ENCODE measurements around the gene SNX9.

The SNX9 gene

GRCh38 chr6:157929765-157930319 lies 106.8 kb downstream of the SNX9 start:
- Histone ChIP-seq H2BK120ac (ENCODE audit: low read depth, low read length) (no peak overlapping the region), H4K91ac (ENCODE audit: low read length) (no peak overlapping the region), H2AK5ac (ENCODE audit: low read length, severe bottlenecking) (no peak overlapping the region), H3K27ac (ENCODE audit: low read length, poor library complexity, severe bottlenecking) (no peak overlapping the region), H3K36me3 (ENCODE audit: control insufficient read depth in 1 of 2, insufficient read depth in 2 of 2, low read depth in 1 of 2, low read length in 2 of 2) (peaks cover 33 to 100% of the 10 kb centered on the region in 2 experiments), H2BK5ac (ENCODE audit: low read depth, low read length, poor library complexity, severe bottlenecking) (no peak overlapping the region), H2AFZ (ENCODE audit: low read depth, low read length) (no peak overlapping the region), H3K4me3 (ENCODE audit: insufficient read depth in 1 of 2, low read depth in 1 of 2, low read length in 2 of 2) (no peak overlapping the region), H4K8ac (ENCODE audit: low read length) (no peak overlapping the region), H2BK12ac (ENCODE audit: low read length in 2 of 2) (no peak overlapping the region), H3K18ac (ENCODE audit: low read depth in 1 of 2, low read length in 2 of 2) (no peak overlapping the region), H3K27me3 (ENCODE audit: control insufficient read depth in 1 of 2, insufficient read depth in 1 of 2, low read length in 2 of 2) (no peaks in the 10 kb centered on the region), H3K9me3 (ENCODE audit: control insufficient read depth, low read length) (no peaks in the 10 kb centered on the region), H3K4me2 (ENCODE audit: low read length, poor library complexity, severe bottlenecking) (no peak overlapping the region), H3K4ac (ENCODE audit: low read depth in 1 of 2, low read length in 2 of 2) (no peak overlapping the region), H3K23ac (ENCODE audit: low read length in 2 of 2) (no peak overlapping the region), H3K14ac (ENCODE audit: low read length in 2 of 2) (no peak overlapping the region), H3K4me1 (ENCODE audit: control insufficient read depth, insufficient read depth, low read depth, low read length) (no peaks in the 10 kb centered on the region), H3K79me1 (replicated peaks; ENCODE audit: low read length, poor library complexity, severe bottlenecking) (peaks cover 21% of the 10 kb centered on the region), H3K9ac (ENCODE audit: low read length) (no peak overlapping the region), H2BK15ac (ENCODE audit: low read depth, poor library complexity, severe bottlenecking) (no peak overlapping the region)
- WGBS = 97% methylated on average over 1 of the region's 3 CpGs
- DNase-seq = no peak

DNA sequence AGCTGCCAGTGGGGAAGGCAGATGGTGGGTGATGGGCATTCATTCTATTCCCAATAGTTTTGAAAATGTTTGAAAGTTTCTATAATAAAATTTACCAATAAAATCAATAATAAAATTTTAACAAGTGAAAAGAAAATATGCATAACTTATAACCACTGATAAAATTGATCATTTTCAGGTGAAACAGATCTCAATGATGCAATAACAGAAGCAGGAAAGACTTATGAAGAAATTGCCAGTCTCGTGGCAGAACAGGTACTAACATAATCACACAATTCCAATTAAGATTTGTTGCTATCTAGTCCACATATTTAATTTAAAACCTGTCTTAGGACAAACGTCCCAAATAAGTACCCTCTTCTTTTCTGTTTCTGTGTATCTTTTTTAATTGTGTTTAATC lies 112.7 kb downstream of the SNX9 start:
- no peak for DNase-seq
- Histone ChIP-seq H3K4me3 (ENCODE audit: insufficient read depth in 1 of 2, low read depth in 1 of 2, low read length in 2 of 2) (no peak overlapping the region), H3K14ac (ENCODE audit: low read length in 2 of 2) (no peak overlapping the region), H4K8ac (ENCODE audit: low read length) (no peak overlapping the region), H3K36me3 (ENCODE audit: control insufficient read depth in 1 of 2, insufficient read depth in 2 of 2, low read depth in 1 of 2, low read length in 2 of 2) (peaks cover 34 to 100% of the 10 kb centered on the region in 2 experiments), H3K23ac (ENCODE audit: low read length in 2 of 2) (no peak overlapping the region), H4K91ac (ENCODE audit: low read length) (no peak overlapping the region), H3K4me2 (ENCODE audit: low read length, poor library complexity, severe bottlenecking) (no peak overlapping the region), H3K4ac (ENCODE audit: low read depth in 1 of 2, low read length in 2 of 2) (no peak overlapping the region), H2BK12ac (ENCODE audit: low read length in 2 of 2) (no peak overlapping the region), H2BK5ac (ENCODE audit: low read depth, low read length, poor library complexity, severe bottlenecking) (no peak overlapping the region), H2BK120ac (ENCODE audit: low read depth, low read length) (no peak overlapping the region), H3K4me1 (ENCODE audit: control insufficient read depth, insufficient read depth, low read depth, low read length) (peaks cover 5% of the 10 kb centered on the region), H2AK5ac (ENCODE audit: low read length, severe bottlenecking) (no peak overlapping the region), H3K9ac (ENCODE audit: low read length) (no peak overlapping the region), H3K9me3 (ENCODE audit: control insufficient read depth, low read length) (no peaks in the 10 kb centered on the region), H3K27ac (ENCODE audit: low read length, poor library complexity, severe bottlenecking) (no peak overlapping the region), H2AFZ (ENCODE audit: low read depth, low read length) (no peak overlapping the region), H2BK15ac (ENCODE audit: low read depth, poor library complexity, severe bottlenecking) (no peak overlapping the region), H3K27me3 (ENCODE audit: control insufficient read depth in 1 of 2, insufficient read depth in 1 of 2, low read length in 2 of 2) (no peaks in the 10 kb centered on the region), H3K79me1 (replicated peaks; ENCODE audit: low read length, poor library complexity, severe bottlenecking) (peaks cover 12% of the 10 kb centered on the region), H3K18ac (ENCODE audit: low read depth in 1 of 2, low read length in 2 of 2) (no peak overlapping the region)
- WGBS = 100% methylated on average over 1 of the region's 2 CpGs

DNA sequence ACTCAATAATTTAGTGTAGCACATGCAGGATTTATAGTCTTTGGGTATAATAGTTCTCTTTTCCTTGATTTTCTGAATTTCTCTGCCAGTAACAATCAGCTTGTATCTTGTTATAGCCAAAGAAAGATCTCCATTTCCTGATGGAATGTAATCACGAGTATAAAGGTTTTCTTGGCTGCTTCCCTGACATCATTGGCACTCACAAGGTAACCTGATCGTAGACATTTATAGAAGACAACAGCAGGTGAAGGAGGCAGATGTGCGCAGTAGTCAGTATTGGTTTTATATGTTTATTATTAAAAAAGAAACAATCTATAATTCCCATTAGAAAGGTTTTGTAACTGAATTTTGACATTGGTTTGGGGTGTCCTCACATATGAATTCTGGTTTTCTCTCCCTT lies 114.3 kb downstream of the SNX9 start:
- Histone ChIP-seq H2AFZ (ENCODE audit: low read depth, low read length) (no peak overlapping the region), H3K14ac (ENCODE audit: low read length in 2 of 2) (no peak overlapping the region), H3K9ac (ENCODE audit: low read length) (no peak overlapping the region), H2BK12ac (ENCODE audit: low read length in 2 of 2) (no peak overlapping the region), H3K4me3 (ENCODE audit: insufficient read depth in 1 of 2, low read depth in 1 of 2, low read length in 2 of 2) (no peak overlapping the region), H3K27me3 (ENCODE audit: control insufficient read depth in 1 of 2, insufficient read depth in 1 of 2, low read length in 2 of 2) (no peaks in the 10 kb centered on the region), H3K4me2 (ENCODE audit: low read length, poor library complexity, severe bottlenecking) (no peak overlapping the region), H4K8ac (ENCODE audit: low read length) (no peak overlapping the region), H4K91ac (ENCODE audit: low read length) (no peak overlapping the region), H2BK15ac (ENCODE audit: low read depth, poor library complexity, severe bottlenecking) (no peak overlapping the region), H2AK5ac (ENCODE audit: low read length, severe bottlenecking) (no peak overlapping the region), H3K36me3 (ENCODE audit: control insufficient read depth in 1 of 2, insufficient read depth in 2 of 2, low read depth in 1 of 2, low read length in 2 of 2) (peaks cover 43 to 100% of the 10 kb centered on the region in 2 experiments), H3K9me3 (ENCODE audit: control insufficient read depth, low read length) (no peaks in the 10 kb centered on the region), H3K18ac (ENCODE audit: low read depth in 1 of 2, low read length in 2 of 2) (no peak overlapping the region), H2BK120ac (ENCODE audit: low read depth, low read length) (no peak overlapping the region), H3K79me1 (replicated peaks; ENCODE audit: low read length, poor library complexity, severe bottlenecking) (peaks cover 9% of the 10 kb centered on the region), H3K23ac (ENCODE audit: low read length in 2 of 2) (no peak overlapping the region), H3K4ac (ENCODE audit: low read depth in 1 of 2, low read length in 2 of 2) (no peak overlapping the region), H3K27ac (ENCODE audit: low read length, poor library complexity, severe bottlenecking) (no peak overlapping the region), H2BK5ac (ENCODE audit: low read depth, low read length, poor library complexity, severe bottlenecking) (no peak overlapping the region), H3K4me1 (ENCODE audit: control insufficient read depth, insufficient read depth, low read depth, low read length) (peaks cover 5% of the 10 kb centered on the region)
- DNase-seq = no peak
- WGBS = 100% methylated on average over 2 of the region's 3 CpGs

GRCh38 chr6:157937916-157938315 lies 114.9 kb downstream of the SNX9 start:
- no peak overlapping the region for H4K8ac ChIP-seq (ENCODE audit: low read length)
- no peak overlapping the region for H3K14ac ChIP-seq (ENCODE audit: low read length in 2 of 2)
- H3K23ac ChIP-seq (ENCODE audit: low read length in 2 of 2) = no peak overlapping the region
- H3K27me3 ChIP-seq (ENCODE audit: control insufficient read depth in 1 of 2, insufficient read depth in 1 of 2, low read length in 2 of 2) = no peaks in the 10 kb centered on the region
- peaks cover 5% of the 10 kb centered on the region for H3K4me1 ChIP-seq (ENCODE audit: control insufficient read depth, insufficient read depth, low read depth, low read length)
- H3K79me1 ChIP-seq (replicated peaks; ENCODE audit: low read length, poor library complexity, severe bottlenecking) = peaks cover 9% of the 10 kb centered on the region
- no peak overlapping the region for H2AFZ ChIP-seq (ENCODE audit: low read depth, low read length)
- no peak overlapping the region for H3K4me2 ChIP-seq (ENCODE audit: low read length, poor library complexity, severe bottlenecking)
- no peak overlapping the region for H3K4me3 ChIP-seq (ENCODE audit: insufficient read depth in 1 of 2, low read depth in 1 of 2, low read length in 2 of 2)
- H2BK120ac ChIP-seq (ENCODE audit: low read depth, low read length) = no peak overlapping the region
- H3K9ac ChIP-seq (ENCODE audit: low read length) = no peak overlapping the region
- no peak overlapping the region for H2BK12ac ChIP-seq (ENCODE audit: low read length in 2 of 2)
- H3K27ac ChIP-seq (ENCODE audit: low read length, poor library complexity, severe bottlenecking) = no peak overlapping the region
- no peak overlapping the region for H2BK15ac ChIP-seq (ENCODE audit: low read depth, poor library complexity, severe bottlenecking)
- no peak overlapping the region for H3K18ac ChIP-seq (ENCODE audit: low read depth in 1 of 2, low read length in 2 of 2)
- no peak overlapping the region for H3K4ac ChIP-seq (ENCODE audit: low read depth in 1 of 2, low read length in 2 of 2)
- no peak overlapping the region for H2AK5ac ChIP-seq (ENCODE audit: low read length, severe bottlenecking)
- no peak overlapping the region for H2BK5ac ChIP-seq (ENCODE audit: low read depth, low read length, poor library complexity, severe bottlenecking)
- H4K91ac ChIP-seq (ENCODE audit: low read length) = no peak overlapping the region
- 97% methylated on average over 4 of the region's 6 CpGs for WGBS
- DNase-seq = no peak
- no peaks in the 10 kb centered on the region for H3K9me3 ChIP-seq (ENCODE audit: control insufficient read depth, low read length)
- H3K36me3 ChIP-seq (ENCODE audit: control insufficient read depth in 1 of 2, insufficient read depth in 2 of 2, low read depth in 1 of 2, low read length in 2 of 2) = peaks cover 43 to 100% of the 10 kb centered on the region in 2 experiments
